Caco-2 (cell line): ENCODE data around the gene B4GAT1. TPM values are rescaled to one million over a fixed set of nuclear protein-coding genes. Genes with fewer than 3 reads are reported as not detected.

Experiments used
- BruUV-seq: library from RNA; stranded (reverse); fragments of 400-500 nt; replicated peaks from 2 replicates; lab custom pipeline; 2021; lab: Mats Ljungman, UMichigan
- CTCF ChIA-PET: fragments of 300-600 bp; sonication (Branson Sonifier 250); formaldehyde crosslinking; loops from one replicate; lab custom pipeline; 2022; ENCODE audit warnings: antibody characterized with exemption; lab: Charles Lee
- POLR2A ChIA-PET: fragments of 300-600 bp; sonication (Branson Sonifier 250); formaldehyde crosslinking; loops from one replicate; lab custom pipeline; 2022; ENCODE audit warnings: antibody characterized with exemption; lab: Charles Lee
- DNase-seq, 2 experiments: peaks; one replicate each; pipeline versions ENCODE4 v3.0.0 to v3.0.0-alpha.2; 2020 to 2022
- H3K27me3 ChIP-seq: replicated peaks from 2 replicates; pipeline ENCODE4 v1.6.0; 2011; ENCODE audit warnings: low read length; ENCODE audit not compliant: control insufficient read depth, insufficient read depth
- H3K36me3 ChIP-seq: 2 replicates; pipeline ENCODE4 v1.5.1; 2011; ENCODE audit warnings: low read length; ENCODE audit not compliant: control insufficient read depth, insufficient read depth
- H3K4me1 ChIP-seq: fragments of 250-450 bp; sonication (Bioruptor Pico); 2 replicates; pipeline ENCODE4 v1.5.1; 2020; ENCODE audit warnings: mild to moderate bottlenecking
- H3K4me3 ChIP-seq: 2 replicates; pipeline ENCODE4 v1.5.1; 2011; ENCODE audit warnings: low read depth, mild to moderate bottlenecking, control low read depth, low read length
- H3K9me3 ChIP-seq: fragments of 250-450 bp; sonication (Bioruptor Pico); 2 replicates; pipeline ENCODE4 v1.5.1; 2020; ENCODE audit warnings: mild to moderate bottlenecking, moderate library complexity
- H3K27ac Mint-ChIP-seq: one replicate; pipeline ENCODE4 v1.8.0; 2022; ENCODE audit warnings: mixed read lengths; ENCODE audit not compliant: unreplicated experiment
- H3K27me3 Mint-ChIP-seq: one replicate; pipeline ENCODE4 v1.8.0; 2022; ENCODE audit warnings: mixed read lengths; ENCODE audit not compliant: insufficient read depth, unreplicated experiment
- H3K36me3 Mint-ChIP-seq: one replicate; pipeline ENCODE4 v1.8.0; 2022; ENCODE audit warnings: mild to moderate bottlenecking, mixed read lengths; ENCODE audit not compliant: insufficient read depth, unreplicated experiment
- H3K4me1 Mint-ChIP-seq: one replicate; pipeline ENCODE4 v1.8.0; 2022; ENCODE audit warnings: low read depth, mixed read lengths; ENCODE audit not compliant: unreplicated experiment
- H3K4me3 Mint-ChIP-seq: one replicate; pipeline ENCODE4 v1.8.0; 2022; ENCODE audit warnings: mild to moderate bottlenecking, moderate library complexity, mixed read lengths; ENCODE audit not compliant: unreplicated experiment
- H3K9me3 Mint-ChIP-seq: one replicate; pipeline ENCODE4 v1.8.0; 2022; ENCODE audit warnings: mixed read lengths; ENCODE audit not compliant: unreplicated experiment
- CTCF ChIP-seq, 2 experiments: fragments of 200-600 bp in 1 of 2; IDR thresholded peaks; 1 replicate in 1 of 2; 2 replicates in 1 of 2; pipeline versions ENCODE4 v1.5.1 to v1.8.0; 2011 to 2022; ENCODE audit warnings: antibody characterized with exemption in 1 of 2, control low read depth in 1 of 2, inconsistent platforms in 1 of 2, low read depth in 1 of 2, low read length in 1 of 2, mild to moderate bottlenecking in 1 of 2, moderate library complexity in 1 of 2; ENCODE audit not compliant: insufficient read depth in 1 of 2, severe bottlenecking in 1 of 2, unreplicated experiment in 1 of 2
- intact Hi-C: fragments of 100-400 bp; cut with micrococcal nuclease; formaldehyde crosslinking; loops from one replicate; pipeline ENCODE4 v1.10.0; 2022; ENCODE audit not compliant: unreplicated experiment
- total RNA-seq: library from RNA; stranded (reverse); gene quantifications from 2 replicates; pipeline ENCODE4 v1.2.3, GENCODE V29; 2022

B4GAT1 gene
- total RNA-seq, 1 experiment from 2014 or later = 23.0 TPM

GRCh38 chr11:66373265-66373664 lies 25.8 kb upstream of the B4GAT1 start:
- Histone ChIP-seq H3K4me1 (peaks cover 15% of the 10 kb centered on the region), H3K27me3 (no peaks in the 10 kb centered on the region), H3K9me3 (no peaks in the 10 kb centered on the region), H3K4me3 (no peak overlapping the region), H3K36me3 (peaks cover 3% of the 10 kb centered on the region; the same call in 1 of the 2 replicates)
- POLR2A ChIA-PET = no interaction called here
- Mint-ChIP-seq H3K9me3 (no peaks in the 10 kb centered on the region), H3K27ac (no peak overlapping the region), H3K27me3 (no peaks in the 10 kb centered on the region), H3K36me3 (peaks cover 27% of the 10 kb centered on the region), H3K4me1 (peaks cover 9% of the 10 kb centered on the region), H3K4me3 (peak overlapping the region; percentile 69)
- no peak for TF ChIP-seq CTCF (IDR thresholded peaks at IDR 0.05; ENCODE audit: insufficient read depth in 1 of 2, low read depth in 1 of 2, low read length in 1 of 2, severe bottlenecking in 1 of 2, unreplicated experiment in 1 of 2)
- no TSS peak for BruUV-seq
- CTCF ChIA-PET = interaction anchor here (1.1 kb wide), 1 partner anchor 13 kb away, joined by 3 read pairs; no protein-coding TSS in a partner anchor
- DNase-seq = no peak
- intact Hi-C loops = no loop called here

- no peaks in the 10 kb centered on the region for H3K27me3 Mint-ChIP-seq
- CTCF ChIA-PET = interaction anchor here (0.6 to 2.3 kb wide), 6 partner anchors 13 to 89 kb away, joined by 3 to 13 read pairs (median 4); no protein-coding TSS in a partner anchor
- Histone ChIP-seq H3K36me3 (peaks cover 3% of the 10 kb centered on the region; the same call in 1 of the 2 replicates), H3K9me3 (no peaks in the 10 kb centered on the region), H3K4me1 (peaks cover 15% of the 10 kb centered on the region), H3K4me3 (peak within 1 kb of the TSS; percentile 95), H3K27me3 (no peaks in the 10 kb centered on the region)
- H3K4me1 Mint-ChIP-seq = peaks cover 9% of the 10 kb centered on the region
- H3K27ac Mint-ChIP-seq = peak within 1 kb of the TSS; percentile 76
- BruUV-seq = no TSS peak
- peaks cover 41% of the 10 kb centered on the region for H3K36me3 Mint-ChIP-seq
- peak within 1 kb of the TSS; percentile 69 for H3K4me3 Mint-ChIP-seq
- DNase-seq = peak; percentile 98 to 99
- TF ChIP-seq CTCF (IDR thresholded peaks at IDR 0.05; ENCODE audit: insufficient read depth in 1 of 2, low read depth in 1 of 2, low read length in 1 of 2, severe bottlenecking in 1 of 2, unreplicated experiment in 1 of 2) = peak in 1 of 2 experiments; percentile 3
- no peaks in the 10 kb centered on the region for H3K9me3 Mint-ChIP-seq
- POLR2A ChIA-PET = interaction anchor here (0.7 to 1.4 kb wide), 7 partner anchors 9 to 306 kb away, joined by 3 to 4 read pairs (median 3); partner anchors contain the start of genes MRPL11 and RBM4B
- intact Hi-C loops = loop anchor here (1.0 to 2.0 kb wide), 2 partner anchors 21 to 27 kb away; partner anchors contain the start of gene BRMS1
Observed at GRCh38 chr11:66371627-66372415, 24.4 kb upstream of the B4GAT1 start, which contains the start of gene SLC29A2. SLC29A2 (minus strand) TSS chr11:66371760; CDS start chr11:66371591, 169 bp downstream.

GRCh38 chr11:66369073-66369894 lies 21.9 kb upstream of the B4GAT1 start:
- Mint-ChIP-seq H3K27ac (peak overlapping the region; percentile 54), H3K9me3 (no peaks in the 10 kb centered on the region), H3K4me3 (peak overlapping the region; percentile 69), H3K4me1 (peaks cover 9% of the 10 kb centered on the region), H3K36me3 (peaks cover 67% of the 10 kb centered on the region), H3K27me3 (no peaks in the 10 kb centered on the region)
- peaks cover 15% of the 10 kb centered on the region for H3K4me1 ChIP-seq
- CTCF ChIA-PET = interaction anchor here (1.4 kb wide), 1 partner anchor 57 kb away, joined by 6 read pairs; no protein-coding TSS in a partner anchor
- peaks cover 3% of the 10 kb centered on the region; the same call in 1 of the 2 replicates for H3K36me3 ChIP-seq
- no peaks in the 10 kb centered on the region for H3K9me3 ChIP-seq
- H3K27me3 ChIP-seq = no peaks in the 10 kb centered on the region
- no TSS peak for BruUV-seq
- POLR2A ChIA-PET = no interaction called here
- no peak for DNase-seq
- TF ChIP-seq CTCF (IDR thresholded peaks at IDR 0.05; ENCODE audit: insufficient read depth in 1 of 2, low read depth in 1 of 2, low read length in 1 of 2, severe bottlenecking in 1 of 2, unreplicated experiment in 1 of 2) = no peak
- H3K4me3 ChIP-seq = no peak overlapping the region; the same call in 1 of the 2 replicates
- intact Hi-C loops = no loop called here
